Glomerular visceral epithelial cell (primary cell): ENCODE data around the gene COTL1.
"Not testable (repeated sequence)": the region's sequence is repeated elsewhere in the genome, so short reads cannot be mapped to it uniquely, and the experiment has no call there.

Experiments
- DNase-seq: peaks from one replicate; pipeline ENCODE4 v3.0.0-alpha.2; 2016; ENCODE audit errors: extremely low spot score

The COTL1 gene

DNA sequence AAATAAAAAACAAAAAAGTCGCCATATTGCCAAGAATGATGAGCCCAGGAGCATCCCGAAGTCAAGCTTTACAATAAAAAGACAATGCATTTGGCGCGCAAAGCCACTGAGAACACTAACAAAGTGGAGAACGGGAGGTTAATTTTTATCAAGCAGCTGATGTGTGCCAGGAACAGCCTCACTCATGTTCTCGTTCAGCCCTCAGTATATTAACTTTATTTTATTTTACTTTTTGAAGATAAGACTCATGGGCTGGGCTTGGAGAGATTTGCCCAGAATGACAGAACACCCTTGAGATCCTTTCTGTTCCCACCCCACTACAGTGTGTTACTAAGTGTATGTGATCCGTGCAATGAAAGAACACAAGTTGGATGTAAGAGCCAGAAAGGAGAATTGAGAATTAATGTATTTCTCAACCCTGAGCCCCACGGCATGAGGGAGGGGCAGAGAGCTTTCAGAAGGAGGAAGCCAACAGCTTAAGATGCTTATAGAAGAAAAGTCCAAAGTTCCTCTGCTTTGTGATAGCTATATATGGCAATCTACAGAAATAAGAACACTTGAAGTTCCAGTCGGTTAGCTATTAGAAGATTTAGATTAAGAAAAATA lies 48.4 kb downstream of the COTL1 start:
- DNase-seq = no peak

DNA sequence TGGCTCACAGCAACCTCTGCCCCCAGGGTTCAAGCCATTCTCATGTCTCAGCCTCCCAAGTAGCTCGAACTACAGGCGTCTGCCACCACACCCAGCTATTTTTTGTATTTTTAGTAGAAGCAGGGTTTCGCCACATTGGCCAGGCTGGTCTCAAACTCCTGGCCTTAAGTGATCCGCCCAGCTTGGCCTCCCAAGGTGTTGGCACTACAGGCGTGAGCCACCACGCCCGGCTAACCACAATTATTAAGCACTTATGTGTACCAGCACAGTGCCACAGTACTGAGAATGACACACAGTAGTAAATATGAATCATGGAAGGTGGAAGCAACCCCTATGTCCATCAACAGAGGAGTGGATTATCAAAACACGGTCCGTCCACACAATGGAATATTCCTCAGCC lies 49.8 kb downstream of the COTL1 start:
- DNase-seq = no peak

GRCh38 chr16:84567286-84567962 lies 50.5 kb downstream of the COTL1 start:
- no peak for DNase-seq

DNA sequence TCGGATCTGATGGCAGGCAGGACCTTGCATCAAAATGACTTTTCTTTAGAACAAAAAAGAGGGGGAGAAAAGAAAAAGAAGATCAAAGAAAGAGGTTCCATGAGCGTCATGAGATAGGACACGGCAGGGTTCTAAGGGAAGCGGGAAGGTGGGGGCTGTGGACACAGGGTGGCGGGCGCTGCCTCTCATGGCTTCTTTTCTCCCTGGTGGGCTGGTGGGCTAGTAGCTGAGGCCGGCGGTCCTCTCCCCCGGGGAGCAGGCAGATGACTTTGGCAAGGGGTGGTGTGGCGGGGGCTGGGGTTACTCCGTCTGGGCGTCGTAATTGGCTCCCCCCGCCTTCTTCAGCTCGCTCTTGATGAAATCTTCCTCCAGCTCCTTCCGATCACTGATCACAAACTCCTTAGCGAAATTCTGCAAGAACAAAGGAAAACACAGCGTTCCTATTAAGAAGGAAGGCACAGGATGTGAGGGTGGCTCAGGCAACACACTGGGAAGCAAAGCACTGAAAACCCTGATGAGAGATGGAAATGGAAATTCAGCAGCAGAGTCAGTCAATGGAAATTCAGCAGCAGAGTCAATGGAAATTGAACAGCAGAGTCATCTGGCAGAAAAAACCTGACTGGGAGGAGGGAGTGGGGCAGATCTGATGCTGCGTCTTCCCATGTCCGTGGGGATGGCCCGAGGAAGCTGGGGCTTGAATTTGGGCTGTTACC lies 51.2 kb downstream of the COTL1 start:
- DNase-seq = no peak

DNA sequence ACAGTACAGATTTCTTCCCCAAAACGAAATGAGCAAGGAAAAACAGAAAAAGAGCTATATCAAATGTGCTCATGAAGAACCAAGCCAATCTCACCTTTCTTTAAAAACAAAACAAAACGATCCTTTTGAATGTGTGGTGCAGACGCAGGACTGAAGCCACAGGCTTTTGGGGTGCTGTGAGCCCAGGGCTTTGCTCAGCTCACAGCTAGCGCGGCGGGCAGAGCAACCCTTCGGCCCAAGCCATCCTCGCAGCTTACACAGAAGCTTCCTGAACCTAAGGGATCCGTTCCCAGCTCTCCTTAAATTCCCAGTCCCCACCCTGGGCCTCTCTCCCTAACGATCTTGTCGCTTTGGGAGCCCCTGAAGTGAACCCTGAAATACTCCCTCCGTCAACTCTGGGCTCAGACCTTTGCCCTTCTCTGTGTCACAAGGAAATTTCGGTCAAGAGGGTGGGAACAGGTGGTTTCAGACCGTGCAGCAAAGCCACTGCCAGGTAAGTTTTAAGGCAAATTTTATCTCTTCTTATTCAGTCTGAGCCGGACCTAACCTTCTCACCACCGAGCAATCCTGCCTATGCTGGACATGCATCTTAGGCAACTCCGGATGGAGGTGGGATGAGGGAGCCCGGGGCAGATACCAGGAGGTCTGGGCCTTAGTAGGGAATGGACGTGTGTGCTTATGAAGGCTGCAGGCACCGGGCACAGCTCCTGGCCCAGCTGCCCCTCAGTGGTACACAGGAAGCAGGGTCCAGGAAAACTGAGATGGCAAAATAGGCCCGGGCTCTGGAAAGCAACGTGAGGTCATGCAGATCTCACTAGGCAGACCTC lies 52.0 kb downstream of the COTL1 start:
- DNase-seq = no peak

DNA sequence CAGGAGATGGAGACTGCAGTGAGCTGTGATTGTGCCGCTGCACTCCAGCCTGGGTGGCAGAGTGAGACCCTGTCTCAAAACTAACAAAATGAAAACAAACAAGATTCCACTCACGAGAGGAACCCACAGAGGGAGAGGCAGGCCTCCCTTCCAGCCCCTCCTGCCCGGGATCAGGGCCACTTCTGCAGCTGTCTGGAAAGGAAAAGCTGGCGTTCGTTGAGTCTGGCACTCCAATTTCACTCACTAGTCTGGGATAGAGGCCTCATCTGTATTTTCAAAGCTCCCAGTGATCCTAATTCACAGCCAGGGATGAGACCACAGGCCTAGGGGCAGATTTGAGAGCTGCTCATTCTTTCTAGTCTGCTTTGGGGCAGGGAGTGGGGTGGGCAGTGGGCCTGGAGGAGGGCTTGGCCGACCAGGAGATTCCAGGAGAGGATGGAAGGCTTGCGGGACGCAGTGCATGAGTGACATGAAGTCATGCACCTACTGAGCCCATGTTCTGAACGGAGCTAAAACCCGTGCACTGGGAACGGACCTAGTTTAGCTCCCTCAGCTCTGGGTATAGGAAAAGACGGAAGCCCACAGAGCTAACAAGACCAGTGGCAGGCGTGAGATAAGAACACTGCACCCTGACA lies 54.0 kb downstream of the COTL1 start:
- DNase-seq = no peak

GRCh38 chr16:84563064-84563715 lies 54.7 kb downstream of the COTL1 start:
- DNase-seq = no peak

GRCh38 chr16:84562174-84562815 lies 55.6 kb downstream of the COTL1 start:
- no peak for DNase-seq

- no peak for DNase-seq
These were observed 56.6 kb downstream of the COTL1 start for GRCh38 chr16:84561291-84561690.

- no peak for DNase-seq
These were observed 57.6 kb downstream of the COTL1 start for GRCh38 chr16:84560269-84560668.

DNA sequence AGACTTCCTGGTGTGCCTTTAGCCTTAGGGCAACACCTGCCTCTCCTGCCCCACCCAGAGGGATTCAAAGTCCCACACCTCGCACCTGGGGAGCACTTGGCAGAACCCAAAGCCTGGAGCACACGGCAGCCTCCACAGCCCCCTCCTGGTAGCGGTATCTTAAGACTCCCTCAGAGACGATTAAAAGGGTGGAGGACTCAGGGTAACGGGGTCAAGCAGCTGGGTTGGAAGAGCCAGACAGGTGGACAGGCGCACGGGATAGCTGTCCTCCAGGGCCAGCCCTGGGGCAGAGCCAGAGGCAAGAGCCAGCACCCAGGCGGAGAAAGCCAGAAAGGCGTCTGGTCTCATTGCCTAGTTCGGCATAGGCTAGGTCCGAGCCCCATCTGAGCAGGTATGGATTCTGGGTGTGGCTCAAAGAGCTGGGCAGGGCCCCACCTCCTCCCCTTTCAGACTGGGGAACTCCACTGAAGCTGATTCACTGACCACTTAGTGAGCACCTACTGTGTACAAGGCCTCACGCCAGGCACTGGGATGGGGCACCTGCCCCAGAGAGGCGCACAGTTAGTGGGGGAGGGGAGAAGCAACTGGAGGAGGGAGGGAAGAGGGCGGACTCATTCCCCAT lies 58.5 kb downstream of the COTL1 start:
- DNase-seq = no peak

DNA sequence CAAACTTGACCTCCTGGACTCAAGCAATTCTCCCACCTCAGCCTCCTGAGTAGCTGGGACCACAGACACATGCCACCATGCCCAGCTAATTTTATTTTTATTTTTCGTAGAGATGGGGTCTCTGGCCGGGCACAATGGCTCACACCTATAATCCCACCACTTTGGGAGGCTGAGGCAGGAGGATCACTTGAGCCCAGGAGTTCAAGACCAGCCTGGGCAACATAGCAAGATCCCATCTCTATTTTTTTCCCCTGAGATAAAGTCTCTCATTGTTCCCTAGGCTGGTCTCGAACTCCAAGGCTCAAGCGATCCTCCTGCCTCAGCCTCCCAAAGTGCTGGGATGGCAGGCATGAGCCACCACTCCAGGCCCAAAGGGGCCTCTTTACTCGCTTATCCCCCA lies 59.0 kb downstream of the COTL1 start:
- DNase-seq = not testable (repeated sequence)

GRCh38 chr16:84557504-84557903 lies 60.4 kb downstream of the COTL1 start:
- no peak for DNase-seq

- DNase-seq = no peak
These were observed 60.8 kb downstream of the COTL1 start for GRCh38 chr16:84557059-84557458.

DNA sequence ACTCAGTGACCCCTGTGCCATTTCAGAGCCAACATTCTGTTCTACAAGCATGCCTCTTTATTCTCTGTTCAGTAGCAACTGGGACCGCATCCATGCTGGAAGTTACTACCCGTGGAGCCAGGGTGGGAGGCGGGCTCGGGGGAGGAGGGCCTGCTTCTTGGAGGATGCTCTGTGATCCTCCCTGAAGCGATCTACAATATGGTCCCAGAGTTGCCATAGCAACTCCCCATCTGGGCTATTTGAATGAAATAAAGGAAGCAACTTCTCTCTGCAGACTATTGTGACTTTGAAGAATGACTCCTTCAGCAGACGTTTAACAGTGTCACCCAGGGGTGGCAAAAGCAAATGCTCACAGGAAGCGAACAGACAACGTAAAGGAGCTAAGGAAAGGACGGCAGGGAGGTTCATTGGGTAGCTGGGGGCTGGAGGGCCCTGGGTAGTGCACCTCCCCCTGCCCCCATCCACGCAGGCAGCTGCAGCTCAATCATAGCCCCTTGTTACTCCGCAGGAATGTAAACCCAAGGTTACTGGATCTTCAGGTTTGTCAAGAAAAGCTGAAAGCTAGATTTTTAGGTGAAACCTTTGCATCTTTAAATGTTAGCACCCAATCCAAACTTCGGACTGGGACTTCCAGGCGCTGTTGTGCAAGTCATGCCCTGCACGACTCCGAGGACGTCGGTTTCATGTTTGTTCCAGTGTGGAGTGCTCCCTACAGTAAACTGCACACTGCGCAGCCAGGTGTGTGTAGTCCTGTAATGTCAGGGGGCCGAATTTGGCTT lies 62.3 kb downstream of the COTL1 start:
- DNase-seq = no peak

- no peak for DNase-seq
These were observed 63.1 kb downstream of the COTL1 start for GRCh38 chr16:84554627-84555328.

DNA sequence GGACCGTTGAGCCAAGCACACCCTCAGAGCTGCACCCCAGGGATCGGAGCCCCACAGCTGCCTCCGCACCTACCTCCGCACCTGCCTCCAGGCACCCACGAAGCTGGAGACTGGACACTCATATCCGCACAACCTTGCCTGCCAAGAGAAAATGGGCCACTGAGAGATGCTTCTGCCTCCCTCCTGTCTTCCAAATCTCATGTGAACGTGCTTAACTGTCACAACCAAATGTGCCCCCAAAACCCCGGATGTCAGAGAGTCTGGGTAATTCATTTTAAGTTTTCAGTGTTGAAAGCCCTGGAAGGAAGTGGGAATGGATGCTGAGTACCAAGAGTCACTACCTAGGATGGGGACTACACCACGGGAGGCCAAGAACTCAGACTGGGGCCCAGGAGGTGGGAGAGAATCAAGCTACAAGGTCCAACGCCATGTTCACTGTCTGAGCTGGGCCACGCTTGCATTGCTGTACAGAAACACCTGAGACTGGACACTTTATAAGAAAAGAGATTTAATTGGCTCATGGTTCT lies 63.9 kb downstream of the COTL1 start:
- no peak for DNase-seq

- no peak for DNase-seq
These were observed 65.7 kb downstream of the COTL1 start for GRCh38 chr16:84552135-84552534.

GRCh38 chr16:84550096-84550495 lies 67.8 kb downstream of the COTL1 start:
- DNase-seq = no peak
